GM13976 (cell line): ENCODE results near the gene LAMB2.

ENCODE experiments used
- DNase-seq: peaks from one replicate; pipeline ENCODE4 v3.0.0; 2012; ENCODE audit warnings: low spot score
- CTCF ChIP-seq: IDR thresholded peaks from 2 replicates; pipeline ENCODE4 v1.5.1; 2012; ENCODE audit warnings: borderline replicate concordance, mild to moderate bottlenecking; ENCODE audit not compliant: insufficient read depth; ENCODE audit errors: extremely low read depth, missing control alignments, control extremely low read depth
- in situ Hi-C: fragments of 300-500 bp; cut with MboI; formaldehyde crosslinking; loops from one replicate; pipeline ENCODE4 v1.12.0; 2022; ENCODE audit warnings: low sequenced_read_pairs, mixed read lengths, inconsistent platforms; ENCODE audit not compliant: unreplicated experiment

Gene LAMB2

GRCh38 chr3:49161808-49162530 lies 29.1 kb upstream of the LAMB2 start:
- in situ Hi-C loops, result loop anchor here (25.0 kb wide), 1 partner anchor 275 kb away; the partner anchor contains the start of gene NICN1
- no peak for DNase-seq
- TF ChIP-seq CTCF, result no peak

GRCh38 chr3:49161197-49161596 lies 28.3 kb upstream of the LAMB2 start:
- in situ Hi-C loops, result loop anchor here (25.0 kb wide), 1 partner anchor 276 kb away; the partner anchor contains the start of gene NICN1
- no peak for DNase-seq
- no peak for TF ChIP-seq CTCF

- no peak for DNase-seq
- in situ Hi-C loops, result loop anchor here (25.0 kb wide), 1 partner anchor 279 kb away; the partner anchor contains the start of gene NICN1
- TF ChIP-seq CTCF, result no peak
These were observed 25.9 kb upstream of the LAMB2 start for GRCh38 chr3:49158792-49159191.

GRCh38 chr3:49158103-49158709 lies 25.4 kb upstream of the LAMB2 start:
- TF ChIP-seq CTCF, result peak; percentile 44
- in situ Hi-C loops, result loop anchor here (25.0 kb wide), 1 partner anchor 279 kb away; the partner anchor contains the start of gene NICN1
- DNase-seq, result no peak

- in situ Hi-C loops, result loop anchor here (25.0 kb wide), 1 partner anchor 280 kb away; the partner anchor contains the start of gene NICN1
- TF ChIP-seq CTCF, result no peak
- DNase-seq, result no peak
These were observed 24.4 kb upstream of the LAMB2 start for GRCh38 chr3:49157289-49157688.

- DNase-seq, result no peak
- TF ChIP-seq CTCF, result no peak
- in situ Hi-C loops, result loop anchor here (25.0 kb wide), 1 partner anchor 284 kb away; the partner anchor contains the start of gene NICN1
These were observed 20.6 kb upstream of the LAMB2 start for GRCh38 chr3:49153349-49153912.
